Measurements from ENCODE around the gene PTPRG.

DNA sequence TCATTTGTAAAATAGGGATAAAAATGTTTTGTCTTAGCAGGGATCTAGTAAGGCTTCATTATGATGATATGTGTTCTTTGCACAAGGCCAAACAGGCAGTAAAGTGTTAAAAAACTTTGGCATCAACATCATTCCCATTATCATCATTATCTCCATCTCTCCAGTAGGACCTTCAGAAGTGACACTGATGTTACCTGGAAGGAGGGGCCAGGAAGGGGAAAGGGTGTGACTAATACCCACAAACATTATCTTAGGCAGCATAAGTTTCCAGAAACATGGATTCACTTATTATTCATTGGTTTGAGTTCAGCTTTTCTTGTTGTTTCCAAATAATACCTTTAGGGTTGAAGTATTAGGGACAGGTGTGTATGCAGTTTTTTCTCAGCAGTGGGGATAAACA, 399.6 kb downstream of the PTPRG start:
- TF ChIP-seq, protein P1, sequence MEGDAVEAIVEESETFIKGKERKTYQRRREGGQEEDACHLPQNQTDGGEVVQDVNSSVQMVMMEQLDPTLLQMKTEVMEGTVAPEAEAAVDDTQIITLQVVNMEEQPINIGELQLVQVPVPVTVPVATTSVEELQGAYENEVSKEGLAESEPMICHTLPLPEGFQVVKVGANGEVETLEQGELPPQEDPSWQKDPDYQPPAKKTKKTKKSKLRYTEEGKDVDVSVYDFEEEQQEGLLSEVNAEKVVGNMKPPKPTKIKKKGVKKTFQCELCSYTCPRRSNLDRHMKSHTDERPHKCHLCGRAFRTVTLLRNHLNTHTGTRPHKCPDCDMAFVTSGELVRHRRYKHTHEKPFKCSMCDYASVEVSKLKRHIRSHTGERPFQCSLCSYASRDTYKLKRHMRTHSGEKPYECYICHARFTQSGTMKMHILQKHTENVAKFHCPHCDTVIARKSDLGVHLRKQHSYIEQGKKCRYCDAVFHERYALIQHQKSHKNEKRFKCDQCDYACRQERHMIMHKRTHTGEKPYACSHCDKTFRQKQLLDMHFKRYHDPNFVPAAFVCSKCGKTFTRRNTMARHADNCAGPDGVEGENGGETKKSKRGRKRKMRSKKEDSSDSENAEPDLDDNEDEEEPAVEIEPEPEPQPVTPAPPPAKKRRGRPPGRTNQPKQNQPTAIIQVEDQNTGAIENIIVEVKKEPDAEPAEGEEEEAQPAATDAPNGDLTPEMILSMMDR (IDR thresholded peaks at IDR 0.05; ENCODE audit: low read depth, low read length) = no peak
- no peak for TF ChIP-seq EZH2phosphoT487 (IDR thresholded peaks at IDR 0.05; ENCODE audit: low read depth)

All from OCI-LY3 (cell line).